Tibial nerve (tissue), 3 donors: ENCODE data around the gene RARA.

ENCODE experiments used
- CTCF ChIP-seq, 5 experiments: fragments of 200-600 bp in 3 of 5; fragments of 450-650 bp in 2 of 5; sonication (generic) in 3 of 5; IDR thresholded peaks; one replicate each; pipeline ENCODE4 v1.5.1; 2016 to 2019; ENCODE audit warnings: antibody characterized with exemption in 5 of 5, mild to moderate bottlenecking in 3 of 5, moderate library complexity in 2 of 5
- POLR2A ChIP-seq, 2 donors: fragments of 450-650 bp; IDR thresholded peaks; one replicate each; pipeline ENCODE4 v1.6.1; 2017; ENCODE audit warnings: antibody characterized with exemption in 2 of 2, mild to moderate bottlenecking in 2 of 2, moderate library complexity in 2 of 2

- no peak for TF ChIP-seq POLR2A (IDR thresholded peaks at IDR 0.05)
- no peak for TF ChIP-seq CTCF (IDR thresholded peaks at IDR 0.05)
Measured at GRCh38 chr17:40312131-40312731, 3.3 kb downstream of the RARA start.
